GM12878 (cell line): Measurements from ENCODE around the gene ING3. TPM values are rescaled to one million over a fixed set of nuclear protein-coding genes. Genes with fewer than 3 reads are reported as not detected.
A peak's percentile ranks its signal among the peaks of the same experiment; 100 is the strongest.

ENCODE experiments used
- ATAC-seq: fragments of 200-7000 bp; cut with Tn5 transposase; 3 replicates; pipeline ENCODE4 v1.9.1; 2020; ENCODE audit warnings: mild to moderate bottlenecking, moderate library complexity
- BruUV-seq: library from RNA; stranded (reverse); fragments of 400-500 nt; replicated peaks from 2 replicates; lab custom pipeline; 2021; lab: Mats Ljungman, UMichigan
- CTCF ChIA-PET: fragments of 300-600 bp; sonication (Branson Sonifier 250); formaldehyde crosslinking; extraction: SDS; loops from one replicate; lab custom pipeline; 2021; ENCODE audit warnings: inconsistent platforms; lab: Yijun Ruan, JAX
- POLR2A ChIA-PET: fragments of 350-600 bp; formaldehyde crosslinking; extraction: SDS; loops from one replicate; lab custom pipeline; 2021; ENCODE audit warnings: inconsistent platforms; lab: Charles Lee
- RAD21 ChIA-PET: fragments of 300-600 bp; sonication (Branson Sonifier 250); formaldehyde crosslinking; loops from one replicate; lab custom pipeline; 2023; ENCODE audit warnings: antibody characterized with exemption; ENCODE audit not compliant: unreplicated experiment; lab: Charles Lee
- SMC1A ChIA-PET: fragments of 300-600 bp; sonication (Branson Sonifier 250); formaldehyde crosslinking; loops from one replicate; lab custom pipeline; 2023; ENCODE audit not compliant: unreplicated experiment, uncharacterized antibody; lab: Charles Lee
- DNase-seq: peaks from one replicate; pipeline ENCODE4 v3.0.0-alpha.2; 2011; ENCODE audit warnings: low read depth, low spot score
- FAIRE-seq: peaks from 3 replicates; lab custom pipeline; 2011; peaks lifted over from hg19 to GRCh38; lab: Jason Lieb, UNC
- H2AFZ ChIP-seq: 2 replicates; pipeline ENCODE4 v1.6.0; 2011; ENCODE audit warnings: low read depth, low read length, control low read depth; ENCODE audit not compliant: control insufficient read depth
- H3K27ac ChIP-seq: 2 replicates; pipeline ENCODE4 v1.5.1; 2011; ENCODE audit warnings: control low read depth; ENCODE audit not compliant: control insufficient read depth, insufficient read depth
- H3K27me3 ChIP-seq, 2 experiments: replicated peaks in 1 of 2; 2 replicates each; pipeline versions ENCODE4 v1.6.0 to v1.6.1; 2011; ENCODE audit warnings: low read length in 1 of 2; ENCODE audit not compliant: control insufficient read depth in 2 of 2, insufficient read depth in 2 of 2
- H3K36me3 ChIP-seq, 2 experiments: 2 replicates each; pipeline ENCODE4 v1.5.1; 2011; ENCODE audit warnings: low read length in 1 of 2; ENCODE audit not compliant: control insufficient read depth in 2 of 2, insufficient read depth in 2 of 2
- H3K4me1 ChIP-seq: 2 replicates; pipeline ENCODE4 v1.6.1; 2011; ENCODE audit warnings: mild to moderate bottlenecking, low read length, moderate library complexity, mixed read lengths; ENCODE audit not compliant: control insufficient read depth, insufficient read depth
- H3K4me2 ChIP-seq: 2 replicates; pipeline ENCODE4 v1.6.0; 2011; ENCODE audit warnings: control low read depth; ENCODE audit not compliant: control insufficient read depth, insufficient read depth
- H3K4me3 ChIP-seq: fragments of 200-600 bp; sonication (generic); 2 replicates; pipeline ENCODE4 v1.5.1; 2016
- H3K79me2 ChIP-seq: 2 replicates; pipeline ENCODE4 v1.6.0; 2011; ENCODE audit warnings: low read length; ENCODE audit not compliant: control insufficient read depth, insufficient read depth
- H3K9ac ChIP-seq: 2 replicates; pipeline ENCODE4 v1.8.0; 2011; ENCODE audit warnings: low read length, control low read depth, mixed read lengths; ENCODE audit not compliant: control insufficient read depth, insufficient read depth
- H3K9me3 ChIP-seq: replicated peaks from 3 replicates; pipeline ENCODE4 v1.5.1; 2011; ENCODE audit warnings: mild to moderate bottlenecking, low read length; ENCODE audit not compliant: control insufficient read depth, insufficient read depth
- H4K20me1 ChIP-seq: 2 replicates; pipeline ENCODE4 v1.6.0; 2011; ENCODE audit not compliant: control insufficient read depth, insufficient read depth
- CHD2 ChIP-seq: IDR thresholded peaks from 2 replicates; pipeline ENCODE4 v1.6.1; 2011; ENCODE audit warnings: low read depth, low read length, improper control_type of control experiment, borderline replicate concordance
- KDM1A ChIP-seq: fragments of 200-600 bp; sonication (generic); IDR thresholded peaks from 2 replicates; pipeline ENCODE4 v1.6.1; 2016; ENCODE audit warnings: borderline replicate concordance
- PAX5 ChIP-seq: IDR thresholded peaks from 2 replicates; pipeline ENCODE4 v1.6.1; 2011; ENCODE audit warnings: low read depth, low read length, borderline replicate concordance
- RB1 ChIP-seq: fragments of 450-650 bp; formaldehyde crosslinking; IDR thresholded peaks from 2 replicates; pipeline ENCODE4 v1.6.1; 2017; ENCODE audit warnings: mild to moderate bottlenecking, borderline replicate concordance
- RELA ChIP-seq: fragments of 450-650 bp; IDR thresholded peaks from 2 replicates; pipeline ENCODE4 v1.8.0; 2014; ENCODE audit warnings: borderline replicate concordance; ENCODE audit not compliant: partially characterized antibody
- SMAD1 ChIP-seq: fragments of 450-650 bp; IDR thresholded peaks from 2 replicates; pipeline ENCODE4 v1.6.1; 2018; ENCODE audit warnings: mild to moderate bottlenecking, low read depth; ENCODE audit not compliant: partially characterized antibody
- ZBED1 ChIP-seq: IDR thresholded peaks from 2 replicates; pipeline ENCODE4 v1.6.1; 2016; ENCODE audit warnings: borderline replicate concordance
- in situ Hi-C: fragments of 300-500 bp; cut with MboI; formaldehyde crosslinking; loops from 9 replicates; pipeline ENCODE4 v1.14.3; 2018; ENCODE audit warnings: mixed read lengths
- intact Hi-C: fragments of 100-400 bp; cut with micrococcal nuclease; formaldehyde crosslinking; loops from one replicate; pipeline ENCODE4 v1.14.2; 2022; ENCODE audit not compliant: unreplicated experiment
- polyA plus RNA-seq, 11 experiments: library from polyadenylated mRNA; depleted of rRNA in 4 of 11; unstranded in 6 of 11; stranded (reverse) in 5 of 11; fragments of >200 nt; fragmentation: Nextera tagmentation in 4 of 11; fragmentation: Illumina TruSeq in 1 of 11; extraction: Ambion mirVana in 4 of 11; extraction: Trizol in 1 of 11; gene quantifications; 1 replicate in 1 of 11; 2 replicates in 10 of 11; pipeline versions ENCODE4 v1.2.1 to v1.2.3, GENCODE V29; 2011 to 2016; ENCODE audit warnings: inconsistent platforms in 2 of 11, missing spikeins in 2 of 11, low read depth in 1 of 11
- total RNA-seq, 4 experiments: library from RNA; depleted of rRNA in 3 of 4; stranded (reverse); fragments of >200 nt in 3 of 4; fragmentation: Illumina TruSeq in 1 of 4; extraction: Trizol in 1 of 4; gene quantifications; 2 replicates each; pipeline versions ENCODE4 v1.2.1 to v1.2.3, GENCODE V29; 2013 to 2021
- TF ChIP-seq, protein P1 (sequence below): IDR thresholded peaks from 2 replicates; pipeline ENCODE4 v1.6.1; 2011; ENCODE audit warnings: low read depth, low read length, improper control_type of control experiment, borderline replicate concordance
- TF ChIP-seq, protein P2 (sequence below): IDR thresholded peaks from 2 replicates; pipeline ENCODE4 v1.6.1; 2012; ENCODE audit warnings: low read depth, low read length, improper control_type of control experiment
- TF ChIP-seq, protein P3 (sequence below): fragments of 450-650 bp; IDR thresholded peaks from 2 replicates; pipeline ENCODE4 v1.6.1; 2016; ENCODE audit warnings: mild to moderate bottlenecking
- TF ChIP-seq, protein P4 (sequence below): fragments of 450-650 bp; IDR thresholded peaks from 2 replicates; pipeline ENCODE4 v1.6.1; 2017; ENCODE audit warnings: mild to moderate bottlenecking, moderate library complexity
- TF ChIP-seq, protein P5 (sequence below): IDR thresholded peaks from 2 replicates; pipeline ENCODE4 v1.6.1; 2012; ENCODE audit warnings: mild to moderate bottlenecking, low read depth, low read length

The ING3 gene
- total and polyA plus RNA-seq, 10 of the 15 experiments (the other 5 are each of a cell fraction or from before 2014, with no cell fraction given), result 12.1 to 60.8 (median 28.8) TPM

DNA sequence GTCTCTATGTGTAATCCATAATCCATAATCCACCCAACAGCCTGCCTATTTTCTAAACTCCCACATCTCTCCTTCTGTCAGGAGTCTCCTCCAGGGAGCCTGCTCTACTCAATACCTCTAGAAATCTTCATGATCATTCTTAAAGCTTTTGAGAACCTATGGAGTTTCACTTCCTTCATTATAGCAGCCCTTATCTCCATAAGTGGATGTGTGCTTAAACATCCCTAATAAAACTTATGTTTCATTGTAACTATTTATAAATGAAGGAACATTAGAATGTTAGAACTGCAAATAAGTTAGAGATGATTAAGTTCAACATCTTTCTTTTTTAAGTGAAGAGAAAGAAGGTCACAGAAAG is 46.4 kb downstream of the ING3 start:
- Histone ChIP-seq H3K79me2 (no peaks in the 10 kb centered on the region), H3K9ac (no peak overlapping the region), H3K27ac (no peak overlapping the region), H4K20me1 (no peaks in the 10 kb centered on the region), H3K4me1 (no peaks in the 10 kb centered on the region), H3K27me3 (peaks cover 0 to 2% of the 10 kb centered on the region in 2 experiments; a peak in 1 of 4 replicates), H2AFZ (no peak overlapping the region), H3K4me2 (no peak overlapping the region), H3K4me3 (no peak overlapping the region), H3K9me3 (no peaks in the 10 kb centered on the region), H3K36me3 (no peaks in the 10 kb centered on the region)
- ChIA-PET POLR2A (no interaction called here), SMC1A (interaction anchor here (0.9 to 1.8 kb wide), 3 partner anchors 9 to 14 kb away, joined by 3 to 4 read pairs (median 3); partner anchors contain the start of gene CPED1), RAD21 (no interaction called here), CTCF (interaction anchor here (5.1 kb wide), 1 partner anchor 9 kb away, joined by 30 read pairs; the partner anchor contains the start of gene CPED1)
- intact Hi-C loops, result no loop called here
- in situ Hi-C loops, result loop anchor here (5.0 kb wide), 1 partner anchor 75 kb away; no protein-coding TSS in a partner anchor
- DNase-seq (no peak), FAIRE-seq (no peak), ATAC-seq (peak; percentile 61)
- BruUV-seq, result no TSS peak
- TF ChIP-seq KDM1A (no peak), PAX5 (no peak), RELA (no peak), SMAD1 (no peak), ZBED1 (no peak), CHD2 (no peak), RB1 (no peak)
- TF ChIP-seq, protein P1, sequence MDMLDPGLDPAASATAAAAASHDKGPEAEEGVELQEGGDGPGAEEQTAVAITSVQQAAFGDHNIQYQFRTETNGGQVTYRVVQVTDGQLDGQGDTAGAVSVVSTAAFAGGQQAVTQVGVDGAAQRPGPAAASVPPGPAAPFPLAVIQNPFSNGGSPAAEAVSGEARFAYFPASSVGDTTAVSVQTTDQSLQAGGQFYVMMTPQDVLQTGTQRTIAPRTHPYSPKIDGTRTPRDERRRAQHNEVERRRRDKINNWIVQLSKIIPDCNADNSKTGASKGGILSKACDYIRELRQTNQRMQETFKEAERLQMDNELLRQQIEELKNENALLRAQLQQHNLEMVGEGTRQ, result no peak
- TF ChIP-seq, protein P2, sequence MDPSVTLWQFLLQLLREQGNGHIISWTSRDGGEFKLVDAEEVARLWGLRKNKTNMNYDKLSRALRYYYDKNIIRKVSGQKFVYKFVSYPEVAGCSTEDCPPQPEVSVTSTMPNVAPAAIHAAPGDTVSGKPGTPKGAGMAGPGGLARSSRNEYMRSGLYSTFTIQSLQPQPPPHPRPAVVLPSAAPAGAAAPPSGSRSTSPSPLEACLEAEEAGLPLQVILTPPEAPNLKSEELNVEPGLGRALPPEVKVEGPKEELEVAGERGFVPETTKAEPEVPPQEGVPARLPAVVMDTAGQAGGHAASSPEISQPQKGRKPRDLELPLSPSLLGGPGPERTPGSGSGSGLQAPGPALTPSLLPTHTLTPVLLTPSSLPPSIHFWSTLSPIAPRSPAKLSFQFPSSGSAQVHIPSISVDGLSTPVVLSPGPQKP, result no peak
- TF ChIP-seq, protein P3, sequence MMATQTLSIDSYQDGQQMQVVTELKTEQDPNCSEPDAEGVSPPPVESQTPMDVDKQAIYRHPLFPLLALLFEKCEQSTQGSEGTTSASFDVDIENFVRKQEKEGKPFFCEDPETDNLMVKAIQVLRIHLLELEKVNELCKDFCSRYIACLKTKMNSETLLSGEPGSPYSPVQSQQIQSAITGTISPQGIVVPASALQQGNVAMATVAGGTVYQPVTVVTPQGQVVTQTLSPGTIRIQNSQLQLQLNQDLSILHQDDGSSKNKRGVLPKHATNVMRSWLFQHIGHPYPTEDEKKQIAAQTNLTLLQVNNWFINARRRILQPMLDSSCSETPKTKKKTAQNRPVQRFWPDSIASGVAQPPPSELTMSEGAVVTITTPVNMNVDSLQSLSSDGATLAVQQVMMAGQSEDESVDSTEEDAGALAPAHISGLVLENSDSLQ, result no peak
- TF ChIP-seq, protein P4, sequence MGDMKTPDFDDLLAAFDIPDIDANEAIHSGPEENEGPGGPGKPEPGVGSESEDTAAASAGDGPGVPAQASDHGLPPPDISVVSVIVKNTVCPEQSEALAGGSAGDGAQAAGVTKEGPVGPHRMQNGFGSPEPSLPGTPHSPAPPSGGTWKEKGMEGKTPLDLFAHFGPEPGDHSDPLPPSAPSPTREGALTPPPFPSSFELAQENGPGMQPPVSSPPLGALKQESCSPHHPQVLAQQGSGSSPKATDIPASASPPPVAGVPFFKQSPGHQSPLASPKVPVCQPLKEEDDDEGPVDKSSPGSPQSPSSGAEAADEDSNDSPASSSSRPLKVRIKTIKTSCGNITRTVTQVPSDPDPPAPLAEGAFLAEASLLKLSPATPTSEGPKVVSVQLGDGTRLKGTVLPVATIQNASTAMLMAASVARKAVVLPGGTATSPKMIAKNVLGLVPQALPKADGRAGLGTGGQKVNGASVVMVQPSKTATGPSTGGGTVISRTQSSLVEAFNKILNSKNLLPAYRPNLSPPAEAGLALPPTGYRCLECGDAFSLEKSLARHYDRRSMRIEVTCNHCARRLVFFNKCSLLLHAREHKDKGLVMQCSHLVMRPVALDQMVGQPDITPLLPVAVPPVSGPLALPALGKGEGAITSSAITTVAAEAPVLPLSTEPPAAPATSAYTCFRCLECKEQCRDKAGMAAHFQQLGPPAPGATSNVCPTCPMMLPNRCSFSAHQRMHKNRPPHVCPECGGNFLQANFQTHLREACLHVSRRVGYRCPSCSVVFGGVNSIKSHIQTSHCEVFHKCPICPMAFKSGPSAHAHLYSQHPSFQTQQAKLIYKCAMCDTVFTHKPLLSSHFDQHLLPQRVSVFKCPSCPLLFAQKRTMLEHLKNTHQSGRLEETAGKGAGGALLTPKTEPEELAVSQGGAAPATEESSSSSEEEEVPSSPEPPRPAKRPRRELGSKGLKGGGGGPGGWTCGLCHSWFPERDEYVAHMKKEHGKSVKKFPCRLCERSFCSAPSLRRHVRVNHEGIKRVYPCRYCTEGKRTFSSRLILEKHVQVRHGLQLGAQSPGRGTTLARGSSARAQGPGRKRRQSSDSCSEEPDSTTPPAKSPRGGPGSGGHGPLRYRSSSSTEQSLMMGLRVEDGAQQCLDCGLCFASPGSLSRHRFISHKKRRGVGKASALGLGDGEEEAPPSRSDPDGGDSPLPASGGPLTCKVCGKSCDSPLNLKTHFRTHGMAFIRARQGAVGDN, result no peak
- TF ChIP-seq, protein P5, sequence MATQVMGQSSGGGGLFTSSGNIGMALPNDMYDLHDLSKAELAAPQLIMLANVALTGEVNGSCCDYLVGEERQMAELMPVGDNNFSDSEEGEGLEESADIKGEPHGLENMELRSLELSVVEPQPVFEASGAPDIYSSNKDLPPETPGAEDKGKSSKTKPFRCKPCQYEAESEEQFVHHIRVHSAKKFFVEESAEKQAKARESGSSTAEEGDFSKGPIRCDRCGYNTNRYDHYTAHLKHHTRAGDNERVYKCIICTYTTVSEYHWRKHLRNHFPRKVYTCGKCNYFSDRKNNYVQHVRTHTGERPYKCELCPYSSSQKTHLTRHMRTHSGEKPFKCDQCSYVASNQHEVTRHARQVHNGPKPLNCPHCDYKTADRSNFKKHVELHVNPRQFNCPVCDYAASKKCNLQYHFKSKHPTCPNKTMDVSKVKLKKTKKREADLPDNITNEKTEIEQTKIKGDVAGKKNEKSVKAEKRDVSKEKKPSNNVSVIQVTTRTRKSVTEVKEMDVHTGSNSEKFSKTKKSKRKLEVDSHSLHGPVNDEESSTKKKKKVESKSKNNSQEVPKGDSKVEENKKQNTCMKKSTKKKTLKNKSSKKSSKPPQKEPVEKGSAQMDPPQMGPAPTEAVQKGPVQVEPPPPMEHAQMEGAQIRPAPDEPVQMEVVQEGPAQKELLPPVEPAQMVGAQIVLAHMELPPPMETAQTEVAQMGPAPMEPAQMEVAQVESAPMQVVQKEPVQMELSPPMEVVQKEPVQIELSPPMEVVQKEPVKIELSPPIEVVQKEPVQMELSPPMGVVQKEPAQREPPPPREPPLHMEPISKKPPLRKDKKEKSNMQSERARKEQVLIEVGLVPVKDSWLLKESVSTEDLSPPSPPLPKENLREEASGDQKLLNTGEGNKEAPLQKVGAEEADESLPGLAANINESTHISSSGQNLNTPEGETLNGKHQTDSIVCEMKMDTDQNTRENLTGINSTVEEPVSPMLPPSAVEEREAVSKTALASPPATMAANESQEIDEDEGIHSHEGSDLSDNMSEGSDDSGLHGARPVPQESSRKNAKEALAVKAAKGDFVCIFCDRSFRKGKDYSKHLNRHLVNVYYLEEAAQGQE, result no peak
